ENCODE results near the gene SPTBN5. TPM values are rescaled to one million over a fixed set of nuclear protein-coding genes. Genes with fewer than 3 reads are reported as not detected.
A peak's percentile ranks its signal among the peaks of the same experiment; 100 is the strongest.

Gene SPTBN5
- total RNA-seq, 1 donor from 2014 or later = 0.49 TPM

DNA sequence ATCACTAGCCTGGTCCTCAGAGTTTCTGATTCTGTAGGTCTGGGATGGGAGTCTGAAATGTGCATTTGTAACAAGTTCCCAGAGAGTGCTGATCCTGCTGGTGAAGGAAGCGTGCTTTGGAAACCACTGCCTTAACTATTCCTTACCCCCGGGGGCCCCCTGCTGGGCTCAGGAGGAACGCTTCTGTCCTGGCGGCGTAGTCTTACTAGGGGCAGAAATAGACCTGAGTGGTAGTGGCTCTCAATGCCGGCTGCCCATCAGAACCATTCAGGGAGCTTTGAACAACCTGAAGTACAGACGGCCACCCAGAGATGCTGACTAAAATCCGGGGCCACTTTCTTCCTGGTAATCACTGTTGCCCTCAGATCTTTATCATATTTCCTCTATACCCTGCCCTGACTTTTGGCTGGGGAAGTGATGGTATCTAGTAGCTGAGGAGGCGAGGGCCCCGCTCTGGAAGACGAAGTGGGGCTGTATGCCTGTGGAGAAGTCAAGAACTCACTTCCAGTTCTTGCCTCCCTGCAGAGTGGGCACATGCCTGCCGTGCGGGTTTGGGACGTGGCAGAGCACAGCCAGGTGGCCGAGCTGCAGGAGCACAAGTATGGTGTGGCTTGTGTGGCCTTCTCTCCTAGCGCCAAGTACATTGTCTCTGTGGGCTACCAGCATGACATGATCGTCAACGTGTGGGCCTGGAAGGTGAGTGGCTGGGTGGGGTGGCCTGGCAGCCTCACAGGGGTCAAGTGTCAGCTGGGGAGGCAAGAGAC lies 82.2 kb downstream of the SPTBN5 start:
- DNase-seq (ENCODE audit: extremely low spot score in 2 of 2) = no peak
- Histone ChIP-seq H3K4me3 (no peak overlapping the region), H3K4me1 (peaks cover 9% of the 10 kb centered on the region), H3K27me3 (no peaks in the 10 kb centered on the region), H3K27ac (no peak overlapping the region), H3K36me3 (peaks cover 0 to 29% of the 10 kb centered on the region in 2 donors), H3K9me3 (no peaks in the 10 kb centered on the region)
- TF ChIP-seq, protein P1, sequence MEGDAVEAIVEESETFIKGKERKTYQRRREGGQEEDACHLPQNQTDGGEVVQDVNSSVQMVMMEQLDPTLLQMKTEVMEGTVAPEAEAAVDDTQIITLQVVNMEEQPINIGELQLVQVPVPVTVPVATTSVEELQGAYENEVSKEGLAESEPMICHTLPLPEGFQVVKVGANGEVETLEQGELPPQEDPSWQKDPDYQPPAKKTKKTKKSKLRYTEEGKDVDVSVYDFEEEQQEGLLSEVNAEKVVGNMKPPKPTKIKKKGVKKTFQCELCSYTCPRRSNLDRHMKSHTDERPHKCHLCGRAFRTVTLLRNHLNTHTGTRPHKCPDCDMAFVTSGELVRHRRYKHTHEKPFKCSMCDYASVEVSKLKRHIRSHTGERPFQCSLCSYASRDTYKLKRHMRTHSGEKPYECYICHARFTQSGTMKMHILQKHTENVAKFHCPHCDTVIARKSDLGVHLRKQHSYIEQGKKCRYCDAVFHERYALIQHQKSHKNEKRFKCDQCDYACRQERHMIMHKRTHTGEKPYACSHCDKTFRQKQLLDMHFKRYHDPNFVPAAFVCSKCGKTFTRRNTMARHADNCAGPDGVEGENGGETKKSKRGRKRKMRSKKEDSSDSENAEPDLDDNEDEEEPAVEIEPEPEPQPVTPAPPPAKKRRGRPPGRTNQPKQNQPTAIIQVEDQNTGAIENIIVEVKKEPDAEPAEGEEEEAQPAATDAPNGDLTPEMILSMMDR (IDR thresholded peaks at IDR 0.05) = peak; percentile 74 to 91 (median 82)
- TF ChIP-seq POLR2AphosphoS5 (IDR thresholded peaks at IDR 0.05; ENCODE audit: insufficient read depth in 1 of 2, low read depth in 1 of 2) (peak in 1 of 2 donors; percentile 39), POLR2A (IDR thresholded peaks at IDR 0.05) (no peak)
- intact Hi-C loops (cut with DNase I) = loop anchor here (5.0 kb wide), 2 partner anchors 39 to 209 kb away; partner anchors contain the start of gene MAPKBP1

DNA sequence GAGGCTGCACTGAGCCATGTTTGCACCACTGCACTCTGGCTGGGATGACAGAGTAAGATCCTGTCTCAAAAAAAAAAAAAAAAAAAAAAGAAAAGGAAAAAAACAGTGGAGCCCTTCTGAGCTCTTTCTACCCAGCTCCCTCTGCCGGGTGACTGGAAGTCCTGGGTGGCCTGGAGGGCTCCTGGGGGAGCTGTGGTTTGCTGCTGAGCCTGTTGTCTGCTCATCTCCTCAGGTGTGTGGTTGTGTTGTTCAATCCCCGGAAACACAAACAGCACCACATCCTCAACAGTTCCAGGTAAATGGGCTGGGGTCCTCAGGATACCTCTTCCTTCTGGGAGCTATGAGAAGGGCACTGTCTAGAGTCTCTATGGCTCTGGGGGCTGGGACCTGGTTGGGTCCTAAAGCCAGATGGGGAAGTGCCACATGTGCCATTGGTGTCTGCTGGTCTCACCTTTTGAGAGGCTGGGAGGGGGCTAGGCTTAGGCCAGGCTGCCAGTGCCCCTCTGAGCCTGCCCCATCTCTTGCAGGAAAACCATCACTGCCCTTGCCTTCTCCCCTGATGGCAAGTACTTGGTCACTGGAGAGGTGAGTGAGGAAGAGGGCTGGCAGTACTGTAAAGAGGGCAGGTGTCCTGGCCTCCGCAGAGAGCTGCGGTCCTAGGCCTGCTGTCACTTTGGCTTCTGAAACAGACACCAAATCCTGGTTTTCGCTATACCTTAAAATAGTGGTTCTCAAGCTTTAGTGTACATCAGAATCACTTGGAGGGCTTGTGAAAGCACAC lies 83.0 kb downstream of the SPTBN5 start:
- no peak for DNase-seq (ENCODE audit: extremely low spot score in 2 of 2)
- Histone ChIP-seq H3K27ac (no peak overlapping the region), H3K36me3 (peaks cover 0 to 24% of the 10 kb centered on the region in 2 donors), H3K4me3 (no peak overlapping the region), H3K9me3 (no peaks in the 10 kb centered on the region), H3K27me3 (no peaks in the 10 kb centered on the region), H3K4me1 (peaks cover 17% of the 10 kb centered on the region)
- intact Hi-C loops (cut with DNase I) = loop anchor here (5.0 kb wide), 2 partner anchors 39 to 209 kb away; partner anchors contain the start of gene MAPKBP1
- TF ChIP-seq, protein P1 (IDR thresholded peaks at IDR 0.05) = no peak
- TF ChIP-seq POLR2A (IDR thresholded peaks at IDR 0.05) (no peak), POLR2AphosphoS5 (IDR thresholded peaks at IDR 0.05; ENCODE audit: insufficient read depth in 1 of 2, low read depth in 1 of 2) (no peak)

DNA sequence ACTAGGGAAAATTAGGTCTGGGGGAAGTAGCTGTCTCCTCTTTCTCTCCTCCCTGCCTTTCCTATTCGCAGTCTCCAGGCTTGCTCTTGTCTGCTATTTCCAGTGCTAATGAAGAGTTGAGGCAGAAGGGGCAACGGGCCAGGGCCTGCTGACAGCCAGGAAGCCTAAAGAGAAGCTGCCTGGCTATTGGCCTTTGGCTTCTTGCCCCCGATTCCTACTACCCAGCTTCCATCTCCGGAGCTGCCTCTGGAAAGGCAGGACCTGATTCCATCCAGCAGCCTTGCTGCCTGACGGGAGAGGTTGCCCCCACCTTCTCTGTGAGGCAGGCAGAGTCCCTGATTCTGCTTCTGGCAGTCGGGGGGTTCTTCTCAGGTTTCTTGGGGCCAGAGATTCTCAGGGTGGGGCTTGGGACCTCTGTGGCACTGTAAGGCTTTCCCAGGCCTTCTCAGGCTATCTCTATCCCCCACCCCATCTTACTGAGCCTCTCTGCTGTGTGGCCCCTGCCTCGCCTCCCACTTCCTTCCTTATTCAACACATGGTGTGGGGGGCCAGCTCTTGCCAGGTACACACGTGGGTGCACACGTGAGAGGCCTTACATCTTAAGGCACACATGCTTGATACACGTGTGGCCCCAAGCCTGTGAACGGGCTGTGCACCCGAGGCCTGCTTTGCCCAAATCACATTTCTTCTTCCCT lies 84.2 kb downstream of the SPTBN5 start:
- no peaks in the 10 kb centered on the region for H3K27me3 ChIP-seq
- intact Hi-C loops (cut with DNase I) = loop anchor here (5.0 kb wide), 2 partner anchors 37 to 207 kb away; partner anchors contain the start of gene MAPKBP1
- H3K9me3 ChIP-seq = no peaks in the 10 kb centered on the region
- H3K4me1 ChIP-seq = peaks cover 29% of the 10 kb centered on the region
- TF ChIP-seq, protein P1 (IDR thresholded peaks at IDR 0.05) = no peak
- TF ChIP-seq POLR2AphosphoS5 (IDR thresholded peaks at IDR 0.05; ENCODE audit: insufficient read depth in 1 of 2, low read depth in 1 of 2) = no peak
- TF ChIP-seq POLR2A (IDR thresholded peaks at IDR 0.05) = no peak
- H3K27ac ChIP-seq = no peak overlapping the region
- no peak overlapping the region for H3K4me3 ChIP-seq
- DNase-seq (ENCODE audit: extremely low spot score in 2 of 2) = no peak
- H3K36me3 ChIP-seq = peaks cover 0 to 24% of the 10 kb centered on the region in 2 donors

DNA sequence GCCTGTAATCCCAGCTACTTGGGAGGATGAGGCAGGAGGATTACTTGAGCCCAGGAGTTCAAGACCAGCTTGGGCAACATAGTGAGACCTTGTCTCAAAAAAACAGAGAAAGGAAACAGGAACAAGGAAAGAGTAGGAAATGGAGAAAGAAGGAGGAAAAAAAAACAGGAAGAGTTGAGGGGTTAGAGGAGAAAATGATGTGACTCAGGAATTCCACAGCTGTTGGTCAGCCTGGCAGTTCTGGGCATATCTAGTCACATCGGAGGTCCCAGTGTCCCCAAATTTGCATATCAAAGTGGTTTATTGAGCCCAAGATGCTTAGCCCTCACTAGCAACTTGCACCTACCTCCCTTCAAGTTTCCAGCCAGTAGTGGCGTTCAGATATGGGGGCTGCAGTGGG lies 84.7 kb downstream of the SPTBN5 start:
- no peaks in the 10 kb centered on the region for H3K9me3 ChIP-seq
- peaks cover 0 to 18% of the 10 kb centered on the region in 2 donors for H3K36me3 ChIP-seq
- H3K4me1 ChIP-seq = peaks cover 34% of the 10 kb centered on the region
- intact Hi-C loops (cut with DNase I) = no loop called here
- no peak overlapping the region for H3K27ac ChIP-seq
- no peaks in the 10 kb centered on the region for H3K27me3 ChIP-seq
- H3K4me3 ChIP-seq = no peak overlapping the region
- TF ChIP-seq, protein P1 (IDR thresholded peaks at IDR 0.05) = no peak
- TF ChIP-seq POLR2A (IDR thresholded peaks at IDR 0.05) (no peak), POLR2AphosphoS5 (IDR thresholded peaks at IDR 0.05; ENCODE audit: insufficient read depth in 1 of 2, low read depth in 1 of 2) (no peak)
- no peak for DNase-seq (ENCODE audit: extremely low spot score in 2 of 2)

Data from vagina (tissue), 2 donors.